Measurements from ENCODE around the gene CRIP3. TPM values are rescaled to one million over a fixed set of nuclear protein-coding genes. Genes with fewer than 3 reads are reported as not detected.

Gene CRIP3
- total and polyA plus RNA-seq, 2 of the 13 experiments (the other 11 are each of a cell fraction or from before 2014, with no cell fraction given): 6.3 to 9.3 TPM

DNA sequence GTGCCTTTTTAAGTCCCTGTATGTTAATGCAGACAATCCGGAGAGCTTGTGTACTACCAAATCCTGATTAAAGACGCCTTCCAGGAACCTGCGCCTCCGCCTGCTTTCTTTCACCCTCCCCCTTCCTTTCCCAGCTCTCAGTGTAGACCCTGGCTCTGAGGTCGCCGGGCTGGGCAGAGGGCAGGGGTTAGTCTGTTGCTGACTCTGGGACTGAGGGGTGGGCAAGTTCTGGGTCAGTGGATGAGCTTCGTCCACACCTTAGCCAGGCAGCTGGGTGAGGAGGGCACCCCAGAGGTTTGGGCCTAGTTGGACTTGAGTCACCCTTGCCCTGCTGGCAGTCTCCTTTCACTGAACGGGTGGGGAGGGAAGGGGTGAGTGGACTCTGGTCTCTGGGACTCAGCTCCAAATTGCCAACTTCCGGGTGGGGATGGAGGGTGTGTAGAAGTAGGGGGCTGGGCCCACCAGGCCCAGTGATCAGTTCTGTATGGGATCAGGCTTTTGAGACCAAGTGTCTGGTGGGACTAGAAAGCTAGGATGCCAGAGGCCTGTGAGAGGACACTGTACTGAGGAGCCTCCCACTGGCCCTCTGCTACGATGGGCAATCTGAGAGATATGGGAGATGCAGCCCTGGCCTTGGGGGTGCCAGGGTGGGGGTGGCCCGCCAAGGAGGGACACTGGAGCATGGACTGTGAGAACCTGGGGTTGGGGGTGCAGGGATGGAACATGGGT is 31.9 kb downstream of the CRIP3 start (continued):
- TF ChIP-seq, protein P1, sequence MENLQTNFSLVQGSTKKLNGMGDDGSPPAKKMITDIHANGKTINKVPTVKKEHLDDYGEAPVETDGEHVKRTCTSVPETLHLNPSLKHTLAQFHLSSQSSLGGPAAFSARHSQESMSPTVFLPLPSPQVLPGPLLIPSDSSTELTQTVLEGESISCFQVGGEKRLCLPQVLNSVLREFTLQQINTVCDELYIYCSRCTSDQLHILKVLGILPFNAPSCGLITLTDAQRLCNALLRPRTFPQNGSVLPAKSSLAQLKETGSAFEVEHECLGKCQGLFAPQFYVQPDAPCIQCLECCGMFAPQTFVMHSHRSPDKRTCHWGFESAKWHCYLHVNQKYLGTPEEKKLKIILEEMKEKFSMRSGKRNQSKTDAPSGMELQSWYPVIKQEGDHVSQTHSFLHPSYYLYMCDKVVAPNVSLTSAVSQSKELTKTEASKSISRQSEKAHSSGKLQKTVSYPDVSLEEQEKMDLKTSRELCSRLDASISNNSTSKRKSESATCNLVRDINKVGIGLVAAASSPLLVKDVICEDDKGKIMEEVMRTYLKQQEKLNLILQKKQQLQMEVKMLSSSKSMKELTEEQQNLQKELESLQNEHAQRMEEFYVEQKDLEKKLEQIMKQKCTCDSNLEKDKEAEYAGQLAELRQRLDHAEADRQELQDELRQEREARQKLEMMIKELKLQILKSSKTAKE (CRISPR knock-in tag; IDR thresholded peaks at IDR 0.05; ENCODE audit: borderline replicate concordance): peak; percentile 77
- no peak; the same call in 1 of the 2 replicates for TF ChIP-seq ZNF296 (CRISPR knock-in tag; conservative IDR thresholded peaks at IDR 0.05)
- no peak for TF ChIP-seq RFX5 (IDR thresholded peaks at IDR 0.05; ENCODE audit: low read depth, low read length)
- TF ChIP-seq TEAD3 (CRISPR knock-in tag; optimal IDR thresholded peaks at IDR 0.05; ENCODE audit: borderline replicate concordance): peak; percentile 41
- 0 out of 2 replicates have a peak, but pooled peaks have one; percentile 36 for TF ChIP-seq SRF (IDR thresholded peaks at IDR 0.05; ENCODE audit: low read depth, low read length)
- TF ChIP-seq, protein P2, sequence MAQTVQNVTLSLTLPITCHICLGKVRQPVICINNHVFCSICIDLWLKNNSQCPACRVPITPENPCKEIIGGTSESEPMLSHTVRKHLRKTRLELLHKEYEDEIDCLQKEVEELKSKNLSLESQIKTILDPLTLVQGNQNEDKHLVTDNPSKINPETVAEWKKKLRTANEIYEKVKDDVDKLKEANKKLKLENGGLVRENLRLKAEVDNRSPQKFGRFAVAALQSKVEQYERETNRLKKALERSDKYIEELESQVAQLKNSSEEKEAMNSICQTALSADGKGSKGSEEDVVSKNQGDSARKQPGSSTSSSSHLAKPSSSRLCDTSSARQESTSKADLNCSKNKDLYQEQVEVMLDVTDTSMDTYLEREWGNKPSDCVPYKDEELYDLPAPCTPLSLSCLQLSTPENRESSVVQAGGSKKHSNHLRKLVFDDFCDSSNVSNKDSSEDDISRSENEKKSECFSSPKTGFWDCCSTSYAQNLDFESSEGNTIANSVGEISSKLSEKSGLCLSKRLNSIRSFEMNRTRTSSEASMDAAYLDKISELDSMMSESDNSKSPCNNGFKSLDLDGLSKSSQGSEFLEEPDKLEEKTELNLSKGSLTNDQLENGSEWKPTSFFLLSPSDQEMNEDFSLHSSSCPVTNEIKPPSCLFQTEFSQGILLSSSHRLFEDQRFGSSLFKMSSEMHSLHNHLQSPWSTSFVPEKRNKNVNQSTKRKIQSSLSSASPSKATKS (CRISPR knock-in tag; IDR thresholded peaks at IDR 0.05): no peak
- TF ChIP-seq ZNF441 (CRISPR knock-in tag; IDR thresholded peaks at IDR 0.05; ENCODE audit: borderline replicate concordance): peak; percentile 73; the same call in 1 of the 2 replicates
- no peak for TF ChIP-seq EHMT2 (IDR thresholded peaks at IDR 0.05; ENCODE audit: borderline replicate concordance, low read depth, low read length)
- no peak for TF ChIP-seq ZNF256 (CRISPR knock-in tag; conservative IDR thresholded peaks at IDR 0.05)
- TF ChIP-seq ZNF7 (CRISPR knock-in tag; IDR thresholded peaks at IDR 0.05): no peak
- TF ChIP-seq, protein P3, sequence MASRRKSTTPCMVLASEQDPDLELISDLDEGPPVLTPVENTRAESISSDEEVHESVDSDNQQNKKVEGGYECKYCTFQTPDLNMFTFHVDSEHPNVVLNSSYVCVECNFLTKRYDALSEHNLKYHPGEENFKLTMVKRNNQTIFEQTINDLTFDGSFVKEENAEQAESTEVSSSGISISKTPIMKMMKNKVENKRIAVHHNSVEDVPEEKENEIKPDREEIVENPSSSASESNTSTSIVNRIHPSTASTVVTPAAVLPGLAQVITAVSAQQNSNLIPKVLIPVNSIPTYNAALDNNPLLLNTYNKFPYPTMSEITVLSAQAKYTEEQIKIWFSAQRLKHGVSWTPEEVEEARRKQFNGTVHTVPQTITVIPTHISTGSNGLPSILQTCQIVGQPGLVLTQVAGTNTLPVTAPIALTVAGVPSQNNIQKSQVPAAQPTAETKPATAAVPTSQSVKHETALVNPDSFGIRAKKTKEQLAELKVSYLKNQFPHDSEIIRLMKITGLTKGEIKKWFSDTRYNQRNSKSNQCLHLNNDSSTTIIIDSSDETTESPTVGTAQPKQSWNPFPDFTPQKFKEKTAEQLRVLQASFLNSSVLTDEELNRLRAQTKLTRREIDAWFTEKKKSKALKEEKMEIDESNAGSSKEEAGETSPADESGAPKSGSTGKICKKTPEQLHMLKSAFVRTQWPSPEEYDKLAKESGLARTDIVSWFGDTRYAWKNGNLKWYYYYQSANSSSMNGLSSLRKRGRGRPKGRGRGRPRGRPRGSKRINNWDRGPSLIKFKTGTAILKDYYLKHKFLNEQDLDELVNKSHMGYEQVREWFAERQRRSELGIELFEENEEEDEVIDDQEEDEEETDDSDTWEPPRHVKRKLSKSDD (CRISPR knock-in tag; IDR thresholded peaks at IDR 0.05; ENCODE audit: low read depth): no peak
- no peak for TF ChIP-seq HOXA9 (CRISPR knock-in tag; IDR thresholded peaks at IDR 0.05; ENCODE audit: borderline replicate concordance)
- no peak; a peak in 1 of 4 replicates for TF ChIP-seq POLR2A (IDR thresholded peaks at IDR 0.05; ENCODE audit: insufficient read depth in 1 of 2, low read depth in 2 of 2, low read length in 2 of 2)
- TF ChIP-seq NR2F6 (IDR thresholded peaks at IDR 0.05): no peak; the same call in 1 of the 2 replicates
- peak; percentile 76 for TF ChIP-seq NR2F6 (CRISPR knock-in tag; IDR thresholded peaks at IDR 0.05)
- TF ChIP-seq, protein P4, sequence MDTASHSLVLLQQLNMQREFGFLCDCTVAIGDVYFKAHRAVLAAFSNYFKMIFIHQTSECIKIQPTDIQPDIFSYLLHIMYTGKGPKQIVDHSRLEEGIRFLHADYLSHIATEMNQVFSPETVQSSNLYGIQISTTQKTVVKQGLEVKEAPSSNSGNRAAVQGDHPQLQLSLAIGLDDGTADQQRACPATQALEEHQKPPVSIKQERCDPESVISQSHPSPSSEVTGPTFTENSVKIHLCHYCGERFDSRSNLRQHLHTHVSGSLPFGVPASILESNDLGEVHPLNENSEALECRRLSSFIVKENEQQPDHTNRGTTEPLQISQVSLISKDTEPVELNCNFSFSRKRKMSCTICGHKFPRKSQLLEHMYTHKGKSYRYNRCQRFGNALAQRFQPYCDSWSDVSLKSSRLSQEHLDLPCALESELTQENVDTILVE (CRISPR knock-in tag; IDR thresholded peaks at IDR 0.05): peak; percentile 65; the same call in 1 of the 2 replicates
- TF ChIP-seq SRY (CRISPR knock-in tag; IDR thresholded peaks at IDR 0.05): peak; percentile 27
- TF ChIP-seq ZMYM4 (CRISPR knock-in tag; IDR thresholded peaks at IDR 0.05): peak; percentile 59
- TF ChIP-seq ZNF180 (CRISPR knock-in tag; IDR thresholded peaks at IDR 0.05; ENCODE audit: borderline replicate concordance, low read depth): no peak
- no peak for TF ChIP-seq MAF1 (CRISPR knock-in tag; IDR thresholded peaks at IDR 0.05; ENCODE audit: borderline replicate concordance)
- TF ChIP-seq NCOA2 (CRISPR knock-in tag; IDR thresholded peaks at IDR 0.05): peak; percentile 63
- TF ChIP-seq ZNF264 (CRISPR knock-in tag; IDR thresholded peaks at IDR 0.05): no peak
- TF ChIP-seq EZH2 (conservative IDR thresholded peaks at IDR 0.05; ENCODE audit: low read depth, low read length): no peak
- no peak for TF ChIP-seq ZNF768 (CRISPR knock-in tag; IDR thresholded peaks at IDR 0.05)
